ENCODE results near the gene TIE1.

GRCh38 chr1:43338001-43338400 is 37.2 kb downstream of the TIE1 start:
- no peak for TF ChIP-seq EZH2 (IDR thresholded peaks at IDR 0.05; ENCODE audit: insufficient read depth, poor library complexity, severe bottlenecking)
- no peak for TF ChIP-seq EZH2phosphoT487 (IDR thresholded peaks at IDR 0.05; ENCODE audit: insufficient read depth, low read depth)
